Astrocyte (in vitro differentiated cells and primary cell): ENCODE data around the gene SOHLH2.

ENCODE experiments used
- CTCF ChIP-seq: IDR thresholded peaks from 2 replicates; pipeline ENCODE4 v1.5.1; 2011; ENCODE audit warnings: low read depth, mild to moderate bottlenecking, inconsistent platforms, low read length, moderate library complexity; ENCODE audit not compliant: insufficient read depth
- EZH2 ChIP-seq: IDR thresholded peaks from 2 replicates; pipeline ENCODE4 v1.6.1; 2012; ENCODE audit warnings: mild to moderate bottlenecking, low read length, inconsistent platforms; ENCODE audit not compliant: insufficient read depth

GRCh38 chr13:36158611-36159010, 55.7 kb downstream of the SOHLH2 start:
- TF ChIP-seq CTCF = no peak
- no peak for TF ChIP-seq EZH2
